Fibroblast of villous mesenchyme (primary cell): ENCODE data around the gene RBM11. TPM values are rescaled to one million over a fixed set of nuclear protein-coding genes. Genes with fewer than 3 reads are reported as not detected.

Experiments used
- DNase-seq: peaks from one replicate; pipeline ENCODE4 v3.0.0-alpha.2; 2010; ENCODE audit warnings: low read depth
- H3K4me3 ChIP-seq: 2 replicates; pipeline ENCODE4 v1.5.1; 2011; ENCODE audit warnings: low read depth, mild to moderate bottlenecking, low read length
- CTCF ChIP-seq: IDR thresholded peaks from 2 replicates; pipeline ENCODE4 v1.5.1; 2012; ENCODE audit warnings: low read depth, mild to moderate bottlenecking, low read length; ENCODE audit not compliant: insufficient read depth
- total RNA-seq: library from RNA; depleted of rRNA; stranded (reverse); fragments of >200 nt; gene quantifications from 2 replicates; pipeline ENCODE4 v1.2.3, GENCODE V29; 2012

Gene RBM11
- total RNA-seq, 1 donor = 0.43 TPM

GRCh38 chr21:14267076-14267475, 51.1 kb downstream of the RBM11 start:
- TF ChIP-seq CTCF = no peak
- no peak for DNase-seq
- H3K4me3 ChIP-seq = no peak overlapping the region

GRCh38 chr21:14270631-14271030, 54.7 kb downstream of the RBM11 start:
- DNase-seq = no peak
- TF ChIP-seq CTCF = no peak
- H3K4me3 ChIP-seq = no peak overlapping the region

- no peak overlapping the region for H3K4me3 ChIP-seq
- DNase-seq = no peak
- TF ChIP-seq CTCF = no peak
Measured at GRCh38 chr21:14271053-14271452, 55.1 kb downstream of the RBM11 start.

- DNase-seq = no peak
- no peak for TF ChIP-seq CTCF
- H3K4me3 ChIP-seq = no peak overlapping the region
Measured at GRCh38 chr21:14271641-14272040, 55.7 kb downstream of the RBM11 start.

- TF ChIP-seq CTCF = no peak
- no peak for DNase-seq
- H3K4me3 ChIP-seq = no peak overlapping the region
Measured at GRCh38 chr21:14273736-14274538, 58.0 kb downstream of the RBM11 start.

GRCh38 chr21:14275702-14276205, 59.8 kb downstream of the RBM11 start:
- no peak for TF ChIP-seq CTCF
- H3K4me3 ChIP-seq = no peak overlapping the region
- DNase-seq = no peak

Other genes with a start within 250 kb of the RBM11 start
- gene LIPI, start 5.2 kb upstream of the RBM11 start, total RNA-seq = not detected in 2 replicates
- 54.8 and 84.2 TPM in 2 replicates for gene HSPA13, start 167.0 kb downstream of the RBM11 start, total RNA-seq